Activated T-helper 1 cell treated with anti-CD3 and anti-CD28 coated beads, Interleukin-2, amount 50 U/mL, for 16 hours (primary cell): ENCODE measurements around the gene TAGAP.
A peak's percentile ranks its signal among the peaks of the same experiment; 100 is the strongest.
"Not testable (repeated sequence)": the region's sequence is repeated elsewhere in the genome, so short reads cannot be mapped to it uniquely, and the experiment has no call there.

Experiments
- DNase-seq, 2 donors: peaks; one replicate each; pipeline ENCODE4 v3.0.0-alpha.2; 2020; ENCODE audit warnings: low read depth in 1 of 2, low spot score in 1 of 2

The TAGAP gene

DNA sequence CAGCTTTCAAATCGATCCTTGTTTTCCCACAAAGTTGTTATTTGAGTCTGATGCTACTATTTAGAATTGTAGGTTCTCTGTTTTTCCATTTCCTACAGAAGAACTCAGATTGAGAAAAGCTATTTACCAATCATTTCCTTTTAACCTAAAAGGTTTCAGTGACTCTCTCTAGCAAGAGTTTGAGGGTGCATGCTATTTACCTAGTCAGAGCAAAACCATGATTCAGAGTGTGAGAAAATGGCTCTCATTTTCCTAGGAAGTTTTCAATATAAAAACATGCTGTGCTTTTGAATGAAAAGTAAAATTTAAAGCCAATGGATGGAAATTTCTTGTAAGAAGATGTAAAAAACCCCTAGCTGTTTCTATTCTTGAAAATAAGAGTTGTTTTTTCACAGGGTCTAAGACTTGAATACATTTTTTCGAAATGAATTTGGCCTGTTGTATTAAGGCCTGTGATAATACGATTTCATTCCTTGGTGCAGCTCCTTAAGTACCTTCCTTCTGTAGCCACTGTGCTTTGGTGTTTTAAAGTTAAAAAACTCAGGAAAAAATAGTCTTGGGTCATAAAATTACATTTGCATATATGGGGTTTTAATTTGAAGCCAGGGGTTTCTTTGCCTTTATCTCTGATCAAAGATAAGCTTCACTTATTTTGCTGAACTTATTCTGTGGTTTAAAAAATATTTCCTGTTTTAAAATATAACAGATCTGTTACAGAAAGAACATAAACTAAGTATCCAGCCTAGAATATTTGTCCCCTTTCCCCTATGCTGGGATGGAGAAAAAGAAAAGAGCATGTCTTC, 26.8 kb downstream of the TAGAP start:
- no peak for DNase-seq

DNA sequence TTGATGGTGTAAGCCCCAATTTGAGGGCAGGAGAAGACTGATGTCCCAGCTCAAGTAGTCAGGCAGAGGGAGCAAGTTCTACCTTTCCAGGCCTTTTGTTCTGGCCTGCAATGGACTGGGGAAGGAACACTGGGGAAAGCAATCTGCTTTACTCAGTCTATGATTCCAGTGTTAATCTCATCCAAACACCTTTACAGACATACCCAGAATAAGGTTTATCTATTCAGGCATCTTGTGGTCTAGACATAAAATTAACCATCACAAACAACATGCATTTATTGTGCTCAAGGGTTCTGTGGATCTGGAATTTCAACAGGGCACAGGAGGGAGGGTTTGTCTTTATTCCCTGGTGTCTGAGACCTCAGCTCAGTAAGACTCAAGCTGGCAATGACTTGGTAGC, 30.4 kb downstream of the TAGAP start:
- no peak for DNase-seq

GRCh38 chr6:159013229-159013628, 31.6 kb downstream of the TAGAP start:
- DNase-seq = no peak

DNA sequence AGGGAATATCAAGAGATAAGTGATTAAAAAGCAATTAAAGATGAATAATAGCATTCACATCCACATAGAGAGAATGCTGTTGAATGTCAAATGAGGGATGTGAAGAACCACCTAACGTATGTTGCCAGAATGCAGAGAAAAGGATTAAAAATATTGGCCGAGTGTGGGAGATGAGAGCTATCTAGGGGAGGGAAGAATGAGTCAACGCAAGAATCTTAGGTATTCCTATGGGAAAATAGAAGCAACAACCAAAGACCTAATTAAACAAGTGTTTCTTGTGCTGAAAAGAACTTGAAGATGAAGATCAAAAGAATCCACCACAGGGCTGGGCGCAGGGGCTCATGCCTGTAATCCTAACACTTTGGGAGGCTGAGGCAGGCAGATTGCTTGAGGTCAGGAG, 32.6 kb downstream of the TAGAP start:
- no peak for DNase-seq

DNA sequence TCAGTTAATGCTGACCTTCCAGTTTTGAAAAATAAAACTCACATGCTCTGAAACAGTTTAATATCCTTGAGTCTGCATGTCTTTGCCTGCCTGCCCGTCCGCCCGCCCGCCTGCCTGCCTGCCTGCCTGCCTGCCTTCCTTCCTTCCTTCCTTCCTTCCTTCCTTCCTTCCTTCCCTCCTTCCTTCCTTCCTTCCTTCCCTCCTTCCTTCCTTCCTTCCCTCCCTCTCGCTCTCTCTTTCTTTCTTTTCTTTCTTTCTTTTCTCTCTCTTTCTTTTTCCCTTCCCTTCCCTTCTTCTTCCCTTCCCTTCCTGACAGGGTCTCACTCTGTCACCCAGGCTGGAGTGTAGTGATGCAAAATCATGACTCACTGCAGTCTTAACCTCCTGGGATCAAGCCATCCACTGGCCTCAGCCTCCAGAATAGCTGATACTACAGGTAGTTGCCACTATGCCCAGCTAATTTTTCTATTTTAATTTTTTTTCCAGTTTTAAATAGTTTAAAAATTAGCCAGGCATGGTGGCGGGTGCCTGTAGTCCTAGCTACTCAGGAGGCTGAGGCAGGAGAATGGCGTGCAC, 34.7 kb downstream of the TAGAP start:
- DNase-seq = not testable (repeated sequence)

DNA sequence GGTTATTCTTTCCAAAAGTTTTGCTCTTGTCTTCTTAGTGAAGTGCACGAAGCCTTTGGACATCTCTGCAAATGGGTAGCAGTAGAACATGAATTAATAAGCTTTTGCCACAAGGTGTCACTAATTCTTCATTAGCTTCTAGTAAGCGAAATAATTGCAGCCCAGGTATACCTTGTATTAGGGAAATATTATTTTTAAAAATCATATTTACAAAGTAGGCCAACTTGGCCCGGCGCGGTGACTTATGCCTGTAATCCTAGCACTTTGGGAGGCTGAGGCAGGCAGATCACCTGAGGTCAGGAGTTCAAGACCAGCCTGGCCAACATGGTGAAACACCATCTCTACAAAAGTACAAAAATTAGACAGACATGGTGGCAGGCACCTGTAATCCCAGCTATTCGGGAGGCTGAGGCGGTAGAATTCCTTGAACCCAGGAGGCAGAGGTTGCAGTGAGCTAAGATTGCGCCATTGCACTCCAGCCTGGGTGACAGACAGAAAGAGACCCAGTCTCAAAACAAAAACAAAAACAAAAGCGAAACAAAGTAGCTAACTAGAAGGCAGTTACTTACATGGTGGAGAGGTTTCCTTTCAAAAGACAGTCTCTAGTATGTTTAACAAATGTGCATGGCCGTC, 36.0 kb downstream of the TAGAP start:
- DNase-seq = no peak

DNA sequence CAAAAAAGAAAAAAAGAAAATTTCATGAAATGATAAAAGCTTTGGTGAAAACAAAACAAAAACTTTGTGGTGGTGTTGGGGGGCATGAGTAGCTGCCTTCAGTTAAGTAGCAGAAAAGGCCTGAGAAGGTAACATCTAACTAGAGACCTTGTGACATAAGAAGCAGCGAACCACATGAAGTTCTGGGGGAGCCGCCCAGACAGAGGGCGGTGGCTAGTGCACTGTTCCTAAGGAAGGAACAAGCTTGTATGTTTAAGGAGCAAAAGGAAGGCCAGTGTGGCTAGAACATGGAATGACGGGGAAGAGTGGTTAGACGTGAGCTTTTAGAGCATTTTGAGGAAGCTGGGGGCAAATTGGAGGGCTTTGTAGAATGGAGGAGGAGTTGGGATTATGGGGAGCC, 37.3 kb downstream of the TAGAP start:
- no peak for DNase-seq

GRCh38 chr6:159005436-159005835, 39.4 kb downstream of the TAGAP start:
- DNase-seq = no peak

DNA sequence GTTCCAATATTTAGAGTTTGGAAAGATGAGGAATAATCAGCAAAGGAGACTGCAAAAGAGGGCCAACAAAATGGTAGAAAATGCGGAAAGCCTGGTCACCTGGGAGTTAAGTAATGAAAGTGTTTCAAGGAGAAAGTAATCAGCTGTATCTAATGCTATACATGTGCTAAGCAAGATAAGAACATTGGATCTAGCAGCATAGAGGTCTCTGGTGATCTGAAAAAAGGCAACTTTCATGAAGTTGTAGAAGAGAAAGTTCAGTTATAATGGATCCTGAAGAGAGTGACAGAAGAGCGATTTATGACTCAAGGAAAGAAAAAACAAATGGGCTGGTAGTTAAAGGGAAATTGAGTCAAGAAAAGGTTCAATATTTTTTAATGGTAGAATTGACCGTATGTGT, 40.2 kb downstream of the TAGAP start:
- no peak for DNase-seq

DNA sequence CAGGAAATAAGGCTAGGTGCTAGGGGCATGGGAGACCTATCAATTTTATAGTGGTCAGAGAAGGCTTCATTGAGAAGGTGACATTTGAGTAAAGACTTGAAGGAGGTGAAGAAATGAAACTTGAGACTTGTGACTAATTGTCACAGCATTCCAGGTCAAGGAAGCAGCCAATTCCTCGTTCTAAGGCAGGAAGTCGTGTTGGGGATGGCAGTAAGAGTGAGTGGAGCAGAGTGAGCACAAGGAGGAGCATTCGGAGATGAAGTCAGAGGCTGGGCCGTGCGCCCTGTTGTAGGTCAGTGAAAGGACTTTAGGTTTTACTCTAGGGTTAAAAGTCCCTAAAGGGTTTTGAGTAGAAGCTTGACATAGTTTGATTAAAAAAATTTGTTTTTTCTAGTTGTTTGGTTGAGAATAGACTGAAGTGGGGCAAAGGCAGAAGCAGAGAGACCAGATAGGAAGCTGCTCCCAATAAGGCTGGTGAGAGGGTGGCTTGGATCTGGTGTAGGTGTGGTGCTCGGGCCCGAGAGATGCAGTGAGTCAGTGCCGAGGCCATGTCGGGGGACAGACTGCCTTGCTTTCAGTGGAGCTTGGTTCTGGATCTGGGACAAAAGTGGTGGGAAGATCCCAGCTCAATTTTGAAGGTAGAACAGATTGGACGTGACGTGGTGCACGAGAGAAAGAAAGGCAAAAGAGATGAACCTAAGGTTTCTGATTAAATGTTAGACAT, 42.2 kb downstream of the TAGAP start:
- DNase-seq = no peak

DNA sequence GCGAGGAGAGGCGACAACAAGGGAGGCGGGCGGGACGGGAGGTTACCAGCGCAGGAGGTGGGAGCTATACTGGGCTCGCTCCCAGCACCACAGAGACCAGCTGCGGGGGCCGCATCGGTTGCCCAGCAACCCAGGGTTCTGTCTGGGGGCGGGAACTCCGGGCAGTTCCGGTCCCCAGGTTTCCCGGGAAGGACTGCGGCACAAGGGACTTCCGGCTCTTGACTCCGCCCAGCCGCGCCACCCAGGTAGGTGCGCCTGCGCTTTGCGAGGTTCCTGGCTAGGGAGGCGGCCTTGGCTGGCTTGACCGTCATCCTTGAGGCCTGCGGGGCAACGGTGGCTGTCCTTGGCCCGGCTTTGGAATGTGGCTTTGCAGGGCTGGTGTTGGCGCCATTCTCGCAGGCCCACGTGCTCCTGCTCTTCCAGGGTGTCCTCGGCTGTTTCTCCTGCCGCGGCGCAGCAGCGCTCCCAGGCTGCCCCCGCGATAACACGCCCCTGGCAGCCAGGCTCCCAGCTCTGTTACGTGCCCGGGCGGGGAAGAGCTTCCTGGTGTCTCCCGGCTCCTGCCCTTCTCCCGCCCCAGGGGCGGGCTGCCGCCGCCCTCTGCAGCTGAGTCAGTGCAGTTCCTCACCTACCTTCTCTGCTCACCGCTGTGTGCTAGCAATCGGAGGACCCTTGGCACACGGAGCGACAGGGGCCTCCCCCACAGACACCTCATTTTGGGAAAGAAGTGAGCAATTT, 45.0 kb downstream of the TAGAP start, which contains the start of gene RSPH3:
Gene RSPH3, minus strand, starts transcription at position 537 of the 738 bp plus-strand sequence. CDS start 652 bp downstream, outside the sequence.
- DNase-seq = peak; percentile 65 to 84

DNA sequence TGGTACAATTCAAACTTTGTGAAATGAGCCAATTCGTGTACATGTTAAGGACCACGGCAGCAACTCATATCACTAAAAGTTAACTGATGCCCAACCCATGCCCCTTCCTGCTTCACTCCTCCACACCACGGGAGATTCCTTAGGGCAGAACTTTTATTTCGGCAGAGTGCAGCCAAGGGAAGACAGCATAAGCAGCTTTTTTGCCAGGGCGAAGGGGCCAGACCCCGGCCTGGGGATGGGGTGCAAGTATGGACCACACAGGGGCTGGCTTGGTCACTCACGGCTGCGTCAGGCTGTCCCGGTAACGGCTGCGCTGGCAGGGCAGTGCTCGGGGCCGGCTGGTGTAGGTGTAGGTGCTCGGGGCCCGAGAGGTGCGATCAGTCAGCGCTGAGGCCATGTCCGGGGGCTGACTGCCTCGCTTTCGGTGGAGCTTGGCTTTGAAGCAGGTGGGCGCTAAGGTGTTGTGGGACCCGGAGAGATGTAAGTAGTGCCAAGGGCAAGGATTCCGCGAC, 45.6 kb downstream of the TAGAP start:
- DNase-seq = peak; percentile 6 to 9

DNA sequence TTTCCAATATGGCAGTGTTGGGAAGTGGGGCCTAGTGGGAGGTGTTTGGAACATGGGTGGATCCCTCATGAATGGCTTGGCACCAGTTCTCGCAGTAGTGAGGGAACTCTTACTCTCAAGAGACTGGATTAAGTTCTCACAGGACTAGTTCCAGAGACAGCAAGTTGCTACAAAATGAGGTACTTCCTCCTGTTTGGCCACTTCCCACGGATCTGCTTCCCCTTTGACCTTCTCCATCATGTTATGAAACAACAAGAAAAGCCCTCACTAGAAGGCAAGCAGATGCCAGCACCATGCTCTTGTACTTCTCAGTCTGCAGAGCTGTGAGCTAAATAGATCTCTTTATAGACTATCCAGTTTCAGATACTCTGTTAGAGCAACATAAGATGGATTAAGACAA, 47.9 kb downstream of the TAGAP start:
- DNase-seq = no peak

- DNase-seq = no peak
These were observed 51.2 kb downstream of the TAGAP start for GRCh38 chr6:158993639-158994038.

DNA sequence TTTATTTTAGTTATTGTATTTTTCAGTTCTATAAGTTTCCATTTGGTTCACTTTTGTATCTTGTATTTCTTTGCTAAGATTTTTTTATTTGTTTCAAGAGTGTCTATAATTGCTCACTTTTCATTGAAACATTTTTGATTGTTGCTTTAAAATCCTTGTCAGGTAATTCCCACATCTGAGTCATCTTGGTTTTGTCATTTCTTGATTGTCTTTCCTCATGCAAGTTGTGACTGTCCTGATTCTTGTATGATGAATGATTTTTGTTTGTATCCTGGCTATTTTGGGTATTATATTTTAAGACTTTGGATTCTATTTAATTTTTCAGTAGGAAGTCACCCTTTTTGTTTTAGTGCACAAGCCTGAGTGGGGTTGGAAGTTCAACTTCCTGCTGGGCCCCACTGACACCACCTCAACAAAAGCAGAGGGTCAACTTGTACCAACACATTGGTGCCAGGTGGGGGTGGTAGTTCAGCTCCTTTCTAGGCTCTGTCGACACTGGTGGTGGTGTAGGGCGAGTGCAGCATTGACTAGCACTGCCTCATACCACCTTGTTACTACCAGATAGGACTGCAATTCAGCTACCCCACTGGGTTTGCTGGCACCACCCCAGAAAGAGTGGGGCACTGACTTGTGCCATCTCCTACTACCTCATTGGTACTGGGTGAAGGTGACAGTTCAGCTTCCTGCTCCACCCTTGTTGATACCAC, 53.6 kb downstream of the TAGAP start:
- no peak for DNase-seq

DNA sequence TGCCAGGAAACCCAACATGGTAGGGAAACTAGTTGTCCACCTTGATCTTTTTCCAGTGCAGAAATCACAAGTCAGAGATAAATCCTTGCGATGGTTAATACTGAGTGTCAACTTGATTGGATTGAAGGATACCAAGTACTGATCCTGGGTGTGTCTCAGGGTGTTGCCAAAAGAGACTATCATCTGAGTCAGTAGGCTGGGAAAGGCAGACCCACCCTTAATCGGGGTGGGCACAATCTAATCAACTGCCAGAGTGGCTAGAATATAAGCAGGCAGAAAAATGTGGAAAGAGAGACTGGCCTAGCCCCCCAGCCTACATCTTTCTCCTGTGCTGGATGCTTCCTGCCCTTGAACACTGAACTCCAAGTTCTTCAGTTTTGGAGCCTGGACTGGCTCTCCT, 55.1 kb downstream of the TAGAP start:
- not testable (repeated sequence) for DNase-seq

GRCh38 chr6:158988477-158988876, 56.3 kb downstream of the TAGAP start:
- DNase-seq = no peak

DNA sequence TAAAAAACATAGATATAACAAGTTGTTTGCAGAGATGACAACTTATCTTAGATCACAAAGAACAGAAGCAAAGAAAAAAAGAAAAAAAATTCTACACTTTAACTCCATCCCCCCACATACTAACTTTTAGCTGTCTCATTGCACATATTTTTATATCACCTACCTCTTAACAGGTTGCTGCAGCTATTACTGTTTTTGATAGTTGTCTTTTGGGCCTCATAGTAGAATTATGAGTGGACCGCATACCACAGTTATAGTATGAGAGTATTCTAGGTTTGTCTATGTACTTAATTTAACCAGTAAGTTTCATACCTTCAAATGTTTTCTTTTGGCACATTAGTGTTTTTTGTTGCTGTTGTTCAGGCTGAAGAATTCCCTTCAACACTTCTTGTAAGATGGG, 57.1 kb downstream of the TAGAP start:
- no peak for DNase-seq
